GM12878 (cell line): ENCODE measurements around the gene EPO. TPM values are rescaled to one million over a fixed set of nuclear protein-coding genes. Genes with fewer than 3 reads are reported as not detected.

ENCODE experiments used
- ATAC-seq: fragments of 200-7000 bp; cut with Tn5 transposase; 3 replicates; pipeline ENCODE4 v1.9.1; 2020; ENCODE audit warnings: mild to moderate bottlenecking, moderate library complexity
- BruUV-seq: library from RNA; stranded (reverse); fragments of 400-500 nt; replicated peaks from 2 replicates; lab custom pipeline; 2021; lab: Mats Ljungman, UMichigan
- CTCF ChIA-PET: fragments of 300-600 bp; sonication (Branson Sonifier 250); formaldehyde crosslinking; extraction: SDS; loops from one replicate; lab custom pipeline; 2021; ENCODE audit warnings: inconsistent platforms; lab: Yijun Ruan, JAX
- POLR2A ChIA-PET: fragments of 350-600 bp; formaldehyde crosslinking; extraction: SDS; loops from one replicate; lab custom pipeline; 2021; ENCODE audit warnings: inconsistent platforms; lab: Charles Lee
- RAD21 ChIA-PET: fragments of 300-600 bp; sonication (Branson Sonifier 250); formaldehyde crosslinking; loops from one replicate; lab custom pipeline; 2023; ENCODE audit warnings: antibody characterized with exemption; ENCODE audit not compliant: unreplicated experiment; lab: Charles Lee
- SMC1A ChIA-PET: fragments of 300-600 bp; sonication (Branson Sonifier 250); formaldehyde crosslinking; loops from one replicate; lab custom pipeline; 2023; ENCODE audit not compliant: unreplicated experiment, uncharacterized antibody; lab: Charles Lee
- DNase-seq: peaks from one replicate; pipeline ENCODE4 v3.0.0-alpha.2; 2011; ENCODE audit warnings: low read depth, low spot score
- FAIRE-seq: peaks from 3 replicates; lab custom pipeline; 2011; peaks lifted over from hg19 to GRCh38; lab: Jason Lieb, UNC
- H2AFZ ChIP-seq: 2 replicates; pipeline ENCODE4 v1.6.0; 2011; ENCODE audit warnings: low read depth, low read length, control low read depth; ENCODE audit not compliant: control insufficient read depth
- H3K27ac ChIP-seq: 2 replicates; pipeline ENCODE4 v1.5.1; 2011; ENCODE audit warnings: control low read depth; ENCODE audit not compliant: control insufficient read depth, insufficient read depth
- H3K27me3 ChIP-seq, 2 experiments: replicated peaks in 1 of 2; 2 replicates each; pipeline versions ENCODE4 v1.6.0 to v1.6.1; 2011; ENCODE audit warnings: low read length in 1 of 2; ENCODE audit not compliant: control insufficient read depth in 2 of 2, insufficient read depth in 2 of 2
- H3K36me3 ChIP-seq, 2 experiments: 2 replicates each; pipeline ENCODE4 v1.5.1; 2011; ENCODE audit warnings: low read length in 1 of 2; ENCODE audit not compliant: control insufficient read depth in 2 of 2, insufficient read depth in 2 of 2
- H3K4me1 ChIP-seq: 2 replicates; pipeline ENCODE4 v1.6.1; 2011; ENCODE audit warnings: mild to moderate bottlenecking, low read length, moderate library complexity, mixed read lengths; ENCODE audit not compliant: control insufficient read depth, insufficient read depth
- H3K4me2 ChIP-seq: 2 replicates; pipeline ENCODE4 v1.6.0; 2011; ENCODE audit warnings: control low read depth; ENCODE audit not compliant: control insufficient read depth, insufficient read depth
- H3K4me3 ChIP-seq: fragments of 200-600 bp; sonication (generic); 2 replicates; pipeline ENCODE4 v1.5.1; 2016
- H3K79me2 ChIP-seq: 2 replicates; pipeline ENCODE4 v1.6.0; 2011; ENCODE audit warnings: low read length; ENCODE audit not compliant: control insufficient read depth, insufficient read depth
- H3K9ac ChIP-seq: 2 replicates; pipeline ENCODE4 v1.8.0; 2011; ENCODE audit warnings: low read length, control low read depth, mixed read lengths; ENCODE audit not compliant: control insufficient read depth, insufficient read depth
- H3K9me3 ChIP-seq: replicated peaks from 3 replicates; pipeline ENCODE4 v1.5.1; 2011; ENCODE audit warnings: mild to moderate bottlenecking, low read length; ENCODE audit not compliant: control insufficient read depth, insufficient read depth
- H4K20me1 ChIP-seq: 2 replicates; pipeline ENCODE4 v1.6.0; 2011; ENCODE audit not compliant: control insufficient read depth, insufficient read depth
- ETV6 ChIP-seq, 2 experiments: fragments of 450-650 bp in 1 of 2; IDR thresholded peaks in 1 of 2; conservative IDR thresholded peaks in 1 of 2; 2 replicates each; pipeline ENCODE4 v1.6.1; 2014; ENCODE audit warnings: antibody characterized with exemption in 1 of 2, borderline replicate concordance in 1 of 2, low read depth in 1 of 2, mild to moderate bottlenecking in 1 of 2, moderate library complexity in 1 of 2
- HSF1 ChIP-seq: fragments of 150-350 bp; IDR thresholded peaks from 2 replicates; pipeline ENCODE4 v1.6.1; 2014; ENCODE audit warnings: mild to moderate bottlenecking, low read depth, low read length
- KLF5 ChIP-seq: fragments of 450-650 bp; IDR thresholded peaks from 2 replicates; pipeline ENCODE4 v1.6.1; 2014; ENCODE audit warnings: mild to moderate bottlenecking; ENCODE audit not compliant: partially characterized antibody
- NR2C2 ChIP-seq: IDR thresholded peaks from 2 replicates; pipeline ENCODE4 v1.6.1; 2011; ENCODE audit warnings: borderline replicate concordance, low read depth; ENCODE audit not compliant: control insufficient read depth, insufficient read length
- NRF1 ChIP-seq: conservative IDR thresholded peaks from 2 replicates; pipeline ENCODE4 v1.6.1; 2011; ENCODE audit warnings: mild to moderate bottlenecking, low read depth, low read length, improper control_type of control experiment
- POLR2A ChIP-seq: IDR thresholded peaks from 2 replicates; pipeline ENCODE4 v1.6.1; 2011; ENCODE audit warnings: low read depth, mild to moderate bottlenecking, low read length
- TCF12 ChIP-seq: IDR thresholded peaks from 2 replicates; pipeline ENCODE4 v1.6.1; 2011; ENCODE audit warnings: low read depth, mild to moderate bottlenecking, low read length
- ZBTB40 ChIP-seq: fragments of 450-650 bp; IDR thresholded peaks from 2 replicates; pipeline ENCODE4 v1.6.1; 2016; ENCODE audit warnings: mild to moderate bottlenecking, moderate library complexity, borderline replicate concordance
- WGBS: methylation state at CpG from one replicate; pipeline ENCODE4 v1.1.6; 2016; ENCODE audit warnings: low lambda C conversion rate; ENCODE audit not compliant: insufficient replicate concordance, insufficient coverage; ENCODE audit errors: missing lambda C conversion rate; 5-methylcytosine and 5-hydroxymethylcytosine counted together
- in situ Hi-C: fragments of 300-500 bp; cut with MboI; formaldehyde crosslinking; loops from 9 replicates; pipeline ENCODE4 v1.14.3; 2018; ENCODE audit warnings: mixed read lengths
- intact Hi-C: fragments of 100-400 bp; cut with micrococcal nuclease; formaldehyde crosslinking; loops from one replicate; pipeline ENCODE4 v1.14.2; 2022; ENCODE audit not compliant: unreplicated experiment
- polyA plus RNA-seq, 11 experiments: library from polyadenylated mRNA; depleted of rRNA in 4 of 11; unstranded in 6 of 11; stranded (reverse) in 5 of 11; fragments of >200 nt; fragmentation: Nextera tagmentation in 4 of 11; fragmentation: Illumina TruSeq in 1 of 11; extraction: Ambion mirVana in 4 of 11; extraction: Trizol in 1 of 11; gene quantifications; 1 replicate in 1 of 11; 2 replicates in 10 of 11; pipeline versions ENCODE4 v1.2.1 to v1.2.3, GENCODE V29; 2011 to 2016; ENCODE audit warnings: inconsistent platforms in 2 of 11, missing spikeins in 2 of 11, low read depth in 1 of 11
- total RNA-seq, 4 experiments: library from RNA; depleted of rRNA in 3 of 4; stranded (reverse); fragments of >200 nt in 3 of 4; fragmentation: Illumina TruSeq in 1 of 4; extraction: Trizol in 1 of 4; gene quantifications; 2 replicates each; pipeline versions ENCODE4 v1.2.1 to v1.2.3, GENCODE V29; 2013 to 2021

EPO gene
- total and polyA plus RNA-seq, 10 of the 15 experiments (the other 5 are each of a cell fraction or from before 2014, with no cell fraction given): 0.06 to 0.19 TPM; not detected in 8

- WGBS: 88% methylated on average over 28 of the region's 28 CpGs
- H3K36me3 ChIP-seq: peaks cover 0 to 52% of the 10 kb centered on the region in 2 experiments; a peak in 3 of 4 replicates
- POLR2A ChIA-PET: no interaction called here
These were observed 37.1 kb upstream of the EPO start for GRCh38 chr7:100682991-100683658.

GRCh38 chr7:100683659-100684533 is 36.4 kb upstream of the EPO start:
- Histone ChIP-seq H3K27ac (no peak overlapping the region), H3K79me2 (peaks cover 6% of the 10 kb centered on the region), H4K20me1 (no peaks in the 10 kb centered on the region), H3K4me1 (no peaks in the 10 kb centered on the region), H3K9me3 (no peaks in the 10 kb centered on the region), H2AFZ (no peak overlapping the region), H3K4me3 (no peak overlapping the region), H3K9ac (no peak overlapping the region), H3K4me2 (no peak overlapping the region), H3K27me3 (no peaks in the 10 kb centered on the region), H3K36me3 (peaks cover 0 to 50% of the 10 kb centered on the region in 2 experiments; a peak in 3 of 4 replicates)
- CTCF ChIA-PET: interaction anchor here (1.1 to 1.9 kb wide), 2 partner anchors 7 to 22 kb away, joined by 3 to 5 read pairs; partner anchors contain the start of gene POP7
- DNase-seq (no peak), ATAC-seq (no peak), FAIRE-seq (no peak)
- RAD21 ChIA-PET: no interaction called here
- in situ Hi-C loops: loop anchor here (25.0 kb wide), 1 partner anchor 222 kb away; the partner anchor contains the start of gene SPACDR
- WGBS: 97% methylated on average over 24 of the region's 37 CpGs
- POLR2A ChIA-PET: no interaction called here
- intact Hi-C loops: no loop called here
- no TSS peak for BruUV-seq
- SMC1A ChIA-PET: no interaction called here
- no peak for TF ChIP-seq NR2C2
- no peak for TF ChIP-seq ETV6 (conservative IDR thresholded peaks at IDR 0.05 in 1 of 2, IDR thresholded peaks at IDR 0.05 in 1 of 2; ENCODE audit: borderline replicate concordance in 1 of 2, low read depth in 1 of 2)
- no peak for TF ChIP-seq KLF5
- no peak for TF ChIP-seq NRF1
- TF ChIP-seq HSF1: no peak
- TF ChIP-seq ZBTB40: no peak

More at GRCh38 chr7:100682991-100683658, 37.1 kb upstream of the EPO start:
- TF ChIP-seq TCF12 (no peak), POLR2A (0 out of 2 replicates have a peak, but pooled peaks have one; percentile 14)
- FAIRE-seq (no peak), ATAC-seq (no peak), DNase-seq (no peak)
- intact Hi-C loops: no loop called here
- H3K9me3 ChIP-seq: no peaks in the 10 kb centered on the region
- in situ Hi-C loops: loop anchor here (25.0 kb wide), 1 partner anchor 221 kb away; the partner anchor contains the start of gene SPACDR
- no peak overlapping the region for H2AFZ ChIP-seq
- RAD21 ChIA-PET: no interaction called here
- no peak overlapping the region for H3K4me3 ChIP-seq
- CTCF ChIA-PET: interaction anchor here (0.6 to 1.9 kb wide), 3 partner anchors 8 to 201 kb away, joined by 3 to 5 read pairs (median 3); partner anchors contain the start of gene POP7
- BruUV-seq: no TSS peak
- H4K20me1 ChIP-seq: no peaks in the 10 kb centered on the region
- SMC1A ChIA-PET: no interaction called here
- H3K4me1 ChIP-seq: no peaks in the 10 kb centered on the region
- no peak overlapping the region for H3K27ac ChIP-seq
- no peaks in the 10 kb centered on the region for H3K79me2 ChIP-seq
- H3K4me2 ChIP-seq: no peak overlapping the region
- no peaks in the 10 kb centered on the region for H3K27me3 ChIP-seq
- no peak overlapping the region for H3K9ac ChIP-seq
